Measurements from ENCODE around the gene BABAM2. TPM values are rescaled to one million over a fixed set of nuclear protein-coding genes. Genes with fewer than 3 reads are reported as not detected.

Gene BABAM2
- total RNA-seq, 4 donors from 2014 or later = 23.7 to 41.1 (median 27.9) TPM

GRCh38 chr2:27891673-27892105 lies 1.2 kb downstream of the BABAM2 start:
- no peak overlapping the region for H3K4me3 ChIP-seq
- no peaks in the 10 kb centered on the region for H3K27me3 ChIP-seq
- no peaks in the 10 kb centered on the region for H3K9me3 ChIP-seq
- no peak for TF ChIP-seq POLR2AphosphoS5 (IDR thresholded peaks at IDR 0.05)
- no peak for TF ChIP-seq POLR2A (IDR thresholded peaks at IDR 0.05)
- TF ChIP-seq EP300 (IDR thresholded peaks at IDR 0.05) = no peak
- TF ChIP-seq, protein P1, sequence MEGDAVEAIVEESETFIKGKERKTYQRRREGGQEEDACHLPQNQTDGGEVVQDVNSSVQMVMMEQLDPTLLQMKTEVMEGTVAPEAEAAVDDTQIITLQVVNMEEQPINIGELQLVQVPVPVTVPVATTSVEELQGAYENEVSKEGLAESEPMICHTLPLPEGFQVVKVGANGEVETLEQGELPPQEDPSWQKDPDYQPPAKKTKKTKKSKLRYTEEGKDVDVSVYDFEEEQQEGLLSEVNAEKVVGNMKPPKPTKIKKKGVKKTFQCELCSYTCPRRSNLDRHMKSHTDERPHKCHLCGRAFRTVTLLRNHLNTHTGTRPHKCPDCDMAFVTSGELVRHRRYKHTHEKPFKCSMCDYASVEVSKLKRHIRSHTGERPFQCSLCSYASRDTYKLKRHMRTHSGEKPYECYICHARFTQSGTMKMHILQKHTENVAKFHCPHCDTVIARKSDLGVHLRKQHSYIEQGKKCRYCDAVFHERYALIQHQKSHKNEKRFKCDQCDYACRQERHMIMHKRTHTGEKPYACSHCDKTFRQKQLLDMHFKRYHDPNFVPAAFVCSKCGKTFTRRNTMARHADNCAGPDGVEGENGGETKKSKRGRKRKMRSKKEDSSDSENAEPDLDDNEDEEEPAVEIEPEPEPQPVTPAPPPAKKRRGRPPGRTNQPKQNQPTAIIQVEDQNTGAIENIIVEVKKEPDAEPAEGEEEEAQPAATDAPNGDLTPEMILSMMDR (IDR thresholded peaks at IDR 0.05) = no peak
- H3K27ac ChIP-seq = no peak overlapping the region
- 69% methylated on average over 5 of the region's 5 CpGs for WGBS
- peaks cover 32% of the 10 kb centered on the region for H3K4me1 ChIP-seq
- peaks cover 8% of the 10 kb centered on the region for H3K36me3 ChIP-seq
- DNase-seq (ENCODE audit: low spot score in 2 of 2) = no peak

GRCh38 chr2:27893006-27893405 lies 2.5 kb downstream of the BABAM2 start:
- H3K9me3 ChIP-seq = no peaks in the 10 kb centered on the region
- no peaks in the 10 kb centered on the region for H3K27me3 ChIP-seq
- TF ChIP-seq EP300 (IDR thresholded peaks at IDR 0.05) = no peak
- TF ChIP-seq, protein P1 (IDR thresholded peaks at IDR 0.05) = no peak
- TF ChIP-seq POLR2AphosphoS5 (IDR thresholded peaks at IDR 0.05) = no peak
- no peak for TF ChIP-seq POLR2A (IDR thresholded peaks at IDR 0.05)
- no peak for DNase-seq (ENCODE audit: low spot score in 2 of 2)
- no peak overlapping the region for H3K4me3 ChIP-seq
- no peak overlapping the region for H3K27ac ChIP-seq
- peaks cover 12% of the 10 kb centered on the region for H3K36me3 ChIP-seq
- 57% methylated on average over 3 of the region's 3 CpGs for WGBS
- H3K4me1 ChIP-seq = peaks cover 32% of the 10 kb centered on the region

DNA sequence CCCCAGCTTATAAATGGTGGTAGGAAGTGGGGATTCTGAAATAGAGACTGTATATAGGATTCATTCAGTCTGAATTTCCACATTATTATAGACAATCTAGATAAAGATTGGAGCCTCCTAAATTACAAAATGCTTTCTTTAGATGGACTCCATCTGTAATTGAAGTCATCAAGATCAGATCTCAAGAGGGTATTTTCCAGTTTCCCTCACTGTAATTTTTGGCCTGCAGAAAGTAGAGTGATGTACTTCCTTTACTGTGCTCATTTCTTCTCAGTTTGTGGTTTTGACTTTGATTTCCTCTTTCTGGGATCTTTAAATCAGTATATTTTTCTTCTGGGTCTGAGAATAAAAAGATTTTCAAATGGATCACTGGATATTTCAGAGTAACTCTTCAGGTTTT lies 7.2 kb downstream of the BABAM2 start:
- Histone ChIP-seq H3K27me3 (no peaks in the 10 kb centered on the region), H3K27ac (no peak overlapping the region), H3K4me3 (no peak overlapping the region), H3K9me3 (no peaks in the 10 kb centered on the region), H3K4me1 (no peaks in the 10 kb centered on the region), H3K36me3 (peaks cover 12% of the 10 kb centered on the region)
- no peak for DNase-seq (ENCODE audit: low spot score in 2 of 2)
- no peak for TF ChIP-seq POLR2A (IDR thresholded peaks at IDR 0.05)
- TF ChIP-seq, protein P1 (IDR thresholded peaks at IDR 0.05) = no peak
- TF ChIP-seq POLR2AphosphoS5 (IDR thresholded peaks at IDR 0.05) = no peak
- no peak for TF ChIP-seq EP300 (IDR thresholded peaks at IDR 0.05)

- Histone ChIP-seq H3K4me1 (no peaks in the 10 kb centered on the region), H3K9me3 (no peaks in the 10 kb centered on the region), H3K4me3 (no peak overlapping the region), H3K27me3 (no peaks in the 10 kb centered on the region), H3K27ac (no peak overlapping the region), H3K36me3 (peaks cover 9% of the 10 kb centered on the region)
- TF ChIP-seq, protein P1 (IDR thresholded peaks at IDR 0.05) = no peak
- TF ChIP-seq EP300 (IDR thresholded peaks at IDR 0.05) = no peak
- no peak for TF ChIP-seq POLR2AphosphoS5 (IDR thresholded peaks at IDR 0.05)
- TF ChIP-seq POLR2A (IDR thresholded peaks at IDR 0.05) = no peak
- DNase-seq (ENCODE audit: low spot score in 2 of 2) = no peak
- 54% methylated on average over 1 of the region's 1 CpG for WGBS
Observed at GRCh38 chr2:27901234-27901633, 10.7 kb downstream of the BABAM2 start.

- H3K27ac ChIP-seq = no peak overlapping the region
- H3K27me3 ChIP-seq = no peaks in the 10 kb centered on the region
- WGBS = 88% methylated on average over 1 of the region's 1 CpG
- peaks cover under 1% of the 10 kb centered on the region for H3K36me3 ChIP-seq
- no peak for DNase-seq (ENCODE audit: low spot score in 2 of 2)
- peaks cover 3% of the 10 kb centered on the region for H3K4me1 ChIP-seq
- no peaks in the 10 kb centered on the region for H3K9me3 ChIP-seq
- TF ChIP-seq, protein P1 (IDR thresholded peaks at IDR 0.05) = no peak
- no peak for TF ChIP-seq POLR2AphosphoS5 (IDR thresholded peaks at IDR 0.05)
- no peak for TF ChIP-seq EP300 (IDR thresholded peaks at IDR 0.05)
- no peak for TF ChIP-seq POLR2A (IDR thresholded peaks at IDR 0.05)
- no peak overlapping the region for H3K4me3 ChIP-seq
Observed at GRCh38 chr2:27902098-27902497, 11.6 kb downstream of the BABAM2 start.
